Lower lobe of right lung (tissue), 2 donors: Measurements from ENCODE around the gene C16orf78. TPM values are rescaled to one million over a fixed set of nuclear protein-coding genes. Genes with fewer than 3 reads are reported as not detected.

ENCODE experiments used
- ATAC-seq, 2 donors: fragments of 200-7000 bp; cut with Tn5 transposase; one replicate each; pipeline ENCODE4 v1.9.1; 2020 to 2022; ENCODE audit warnings: mild to moderate bottlenecking in 2 of 2, moderate library complexity in 2 of 2
- DNase-seq: peaks from one replicate; pipeline ENCODE4 v3.0.0-alpha.2; 2020
- H3K27ac ChIP-seq: fragments of 200-600 bp; one replicate; pipeline ENCODE4 v1.8.0; 2022
- H3K27me3 ChIP-seq: fragments of 200-600 bp; one replicate; pipeline ENCODE4 v1.8.0; 2022; ENCODE audit warnings: low read depth
- H3K36me3 ChIP-seq: fragments of 200-600 bp; one replicate; pipeline ENCODE4 v1.8.0; 2022; ENCODE audit warnings: mild to moderate bottlenecking
- H3K4me1 ChIP-seq: fragments of 200-600 bp; one replicate; pipeline ENCODE4 v1.8.0; 2022
- H3K4me3 ChIP-seq: fragments of 200-600 bp; one replicate; pipeline ENCODE4 v1.8.0; 2022; ENCODE audit warnings: mild to moderate bottlenecking
- H3K9me3 ChIP-seq: fragments of 200-600 bp; one replicate; pipeline ENCODE4 v1.8.0; 2022
- CTCF ChIP-seq: fragments of 200-600 bp; IDR thresholded peaks from one replicate; pipeline ENCODE4 v1.8.0; 2022; ENCODE audit warnings: antibody characterized with exemption, mild to moderate bottlenecking
- intact Hi-C: fragments of 100-400 bp; cut with DNase I; formaldehyde crosslinking; loops from one replicate; pipeline ENCODE4 v1.11.0; 2022
- total RNA-seq: library from RNA; stranded (reverse); fragmentation: NEBNext Ultra II Directional; extraction: Animal tissue kit (Norgen Biotek cat#: 25700); gene quantifications from one replicate; pipeline ENCODE4 v1.2.1, GENCODE V29; 2021
- donor health status: DM: no; HTN: yes; CAD: no; lungs with severe emphysema.

The C16orf78 gene
- total RNA-seq, 1 donor from 2014 or later: not detected

- Histone ChIP-seq H3K4me3 (no peak overlapping the region), H3K9me3 (no peaks in the 10 kb centered on the region), H3K36me3 (no peaks in the 10 kb centered on the region), H3K4me1 (no peaks in the 10 kb centered on the region), H3K27ac (no peak overlapping the region), H3K27me3 (peaks cover 16% of the 10 kb centered on the region)
- intact Hi-C loops: no loop called here
- ATAC-seq: no peak
- DNase-seq: no peak
- no peak for TF ChIP-seq CTCF
Measured at GRCh38 chr16:49344401-49344800, 29.2 kb upstream of the C16orf78 start.

- TF ChIP-seq CTCF: no peak
- Histone ChIP-seq H3K9me3 (no peaks in the 10 kb centered on the region), H3K4me3 (no peak overlapping the region), H3K27me3 (peaks cover 27% of the 10 kb centered on the region), H3K36me3 (no peaks in the 10 kb centered on the region), H3K27ac (no peak overlapping the region), H3K4me1 (no peaks in the 10 kb centered on the region)
- intact Hi-C loops: no loop called here
- DNase-seq (no peak), ATAC-seq (no peak)
Measured at GRCh38 chr16:49345829-49346228, 27.8 kb upstream of the C16orf78 start.

GRCh38 chr16:49346459-49346858 is 27.1 kb upstream of the C16orf78 start:
- TF ChIP-seq CTCF: no peak
- no peak overlapping the region for H3K27ac ChIP-seq
- H3K4me1 ChIP-seq: no peaks in the 10 kb centered on the region
- H3K36me3 ChIP-seq: no peaks in the 10 kb centered on the region
- no peak overlapping the region for H3K4me3 ChIP-seq
- DNase-seq (no peak), ATAC-seq (no peak)
- no peaks in the 10 kb centered on the region for H3K9me3 ChIP-seq
- intact Hi-C loops: no loop called here
- peaks cover 23% of the 10 kb centered on the region for H3K27me3 ChIP-seq

GRCh38 chr16:49347476-49347875 is 26.1 kb upstream of the C16orf78 start:
- intact Hi-C loops: no loop called here
- Histone ChIP-seq H3K9me3 (no peaks in the 10 kb centered on the region), H3K27ac (no peak overlapping the region), H3K4me1 (no peaks in the 10 kb centered on the region), H3K27me3 (peaks cover 23% of the 10 kb centered on the region), H3K36me3 (no peaks in the 10 kb centered on the region), H3K4me3 (no peak overlapping the region)
- no peak for TF ChIP-seq CTCF
- DNase-seq: no peak
- ATAC-seq: no peak

- TF ChIP-seq CTCF: no peak
- intact Hi-C loops: no loop called here
- DNase-seq: no peak
- H3K9me3 ChIP-seq: no peaks in the 10 kb centered on the region
- H3K4me1 ChIP-seq: no peaks in the 10 kb centered on the region
- no peaks in the 10 kb centered on the region for H3K36me3 ChIP-seq
- no peak overlapping the region for H3K4me3 ChIP-seq
- peaks cover 23% of the 10 kb centered on the region for H3K27me3 ChIP-seq
- no peak for ATAC-seq
- no peak overlapping the region for H3K27ac ChIP-seq
Measured at GRCh38 chr16:49348408-49349176, 25.0 kb upstream of the C16orf78 start.
